ENCODE measurements around the gene CIITA. TPM values are rescaled to one million over a fixed set of nuclear protein-coding genes. Genes with fewer than 3 reads are reported as not detected.
"Not testable (repeated sequence)": the region's sequence is repeated elsewhere in the genome, so short reads cannot be mapped to it uniquely, and the experiment has no call there.

CIITA gene
- total RNA-seq, 1 experiment from 2014 or later = not detected

DNA sequence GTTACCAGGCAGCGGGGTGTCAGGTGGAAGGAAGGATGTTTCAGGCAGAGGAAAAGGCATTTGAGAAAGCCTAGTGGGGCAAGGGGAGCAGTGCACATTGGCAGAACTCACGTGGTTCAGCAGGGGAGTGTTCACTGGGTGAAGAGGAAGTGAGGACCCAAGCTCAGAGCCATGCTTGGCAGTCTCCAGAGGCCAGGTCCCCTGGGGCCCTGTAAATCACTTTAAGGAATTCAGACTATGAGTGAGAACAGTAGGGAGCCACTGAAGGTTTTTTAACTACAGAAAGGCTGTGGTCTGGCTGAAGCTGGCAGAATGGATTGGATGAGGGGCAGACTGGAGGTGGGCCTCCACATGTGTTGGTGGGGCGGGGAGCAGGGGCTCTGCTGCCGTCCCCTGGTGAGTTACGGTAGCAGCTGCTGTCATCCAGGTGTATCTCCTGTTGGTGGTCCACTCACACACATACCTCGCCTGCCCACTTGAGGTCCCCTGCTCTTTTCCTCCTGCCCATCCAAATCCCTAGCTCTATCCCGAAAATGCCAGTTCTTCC is 72.5 kb downstream of the CIITA start:
- DNase-seq (ENCODE audit: extremely low read depth, low read depth) = no peak

GRCh38 chr16:10950393-10950792 is 73.4 kb downstream of the CIITA start:
- DNase-seq (ENCODE audit: extremely low read depth, low read depth) = no peak

GRCh38 chr16:10951026-10951425 is 74.0 kb downstream of the CIITA start:
- no peak for DNase-seq (ENCODE audit: extremely low read depth, low read depth)

- no peak for DNase-seq (ENCODE audit: extremely low read depth, low read depth)
Measured at GRCh38 chr16:10954903-10955302, 77.9 kb downstream of the CIITA start.

DNA sequence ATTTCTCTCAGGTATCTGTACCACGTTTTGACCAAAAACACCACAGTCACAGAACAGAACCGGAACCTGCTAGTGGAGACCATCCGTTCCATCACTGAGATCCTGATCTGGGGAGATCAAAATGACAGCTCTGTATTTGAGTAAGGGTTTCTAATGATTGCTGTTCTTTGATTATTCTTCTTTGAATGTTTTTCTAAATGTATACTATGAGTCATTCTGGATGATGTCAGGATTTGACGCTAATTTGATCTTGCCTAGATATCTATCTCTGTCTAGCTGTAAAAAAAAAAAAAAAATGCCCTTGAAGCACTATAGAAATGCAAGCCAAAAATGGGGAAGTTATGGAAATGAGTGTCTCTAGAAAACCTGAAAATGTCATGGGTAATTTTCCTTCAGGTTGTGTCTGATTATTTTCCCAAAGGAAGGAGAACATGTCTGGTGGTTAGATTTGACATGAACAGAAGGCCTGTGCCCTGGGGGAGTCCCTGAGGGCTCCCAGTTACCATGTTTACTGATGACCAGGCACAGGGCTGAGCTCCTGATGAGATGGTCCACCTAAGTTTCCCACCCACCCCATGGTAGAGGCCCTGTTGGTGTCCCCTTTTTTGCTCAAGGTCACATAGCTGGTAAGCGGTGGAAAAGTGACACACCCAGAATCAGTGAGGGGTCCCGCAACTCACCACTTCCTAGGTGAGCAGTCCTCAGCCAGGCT is 80.9 kb downstream of the CIITA start:
- no peak for DNase-seq (ENCODE audit: extremely low read depth, low read depth)

- no peak for DNase-seq (ENCODE audit: extremely low read depth, low read depth)
Measured at GRCh38 chr16:10959161-10959560, 82.2 kb downstream of the CIITA start.

DNA sequence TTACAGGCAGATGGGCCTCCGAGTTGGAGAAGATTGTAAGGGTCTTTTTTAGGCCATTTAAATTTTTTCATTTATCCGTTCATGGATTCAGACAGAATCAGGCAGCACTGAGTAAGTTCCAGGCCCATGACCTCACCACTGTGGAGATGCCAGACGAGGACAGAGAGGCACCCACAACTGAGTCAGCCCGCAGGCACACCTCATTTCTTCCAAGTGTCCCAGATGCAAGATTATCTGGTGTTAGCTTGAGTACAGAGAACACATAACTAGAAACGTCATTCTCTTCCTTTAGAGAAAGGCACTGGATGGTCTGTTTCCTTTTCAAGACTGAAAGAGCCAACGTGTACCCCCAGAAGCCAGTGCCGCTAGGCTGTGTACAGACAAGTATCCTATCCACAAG is 84.2 kb downstream of the CIITA start:
- no peak for DNase-seq (ENCODE audit: extremely low read depth, low read depth)

- peak; percentile 72 for DNase-seq (ENCODE audit: extremely low read depth, low read depth)
Measured at GRCh38 chr16:10964039-10964890, 87.3 kb downstream of the CIITA start.

DNA sequence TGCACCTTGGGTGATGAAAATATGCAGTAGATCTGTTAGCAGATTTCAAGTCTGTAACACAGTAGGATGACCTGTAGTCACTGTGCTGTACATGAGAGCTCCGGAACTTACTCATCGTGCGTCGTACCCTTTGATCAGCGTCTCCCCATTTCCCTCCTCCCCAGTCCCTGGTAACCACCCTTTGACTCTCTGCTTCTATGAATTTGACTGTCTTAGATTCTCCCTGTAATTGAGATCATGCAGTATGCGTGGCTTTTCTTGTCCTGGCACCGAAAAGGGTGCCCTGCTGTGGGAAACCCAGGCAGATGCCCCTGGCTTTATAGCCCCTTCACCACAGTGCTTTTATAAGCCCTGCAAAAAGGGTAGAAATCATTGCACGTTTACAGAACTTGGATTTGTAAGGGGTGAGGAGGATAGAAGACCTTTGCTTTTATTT is 87.9 kb downstream of the CIITA start:
- DNase-seq (ENCODE audit: extremely low read depth, low read depth) = no peak

- DNase-seq (ENCODE audit: extremely low read depth, low read depth) = no peak
Measured at GRCh38 chr16:10965440-10966061, 88.5 kb downstream of the CIITA start.

- DNase-seq (ENCODE audit: extremely low read depth, low read depth) = no peak
Measured at GRCh38 chr16:10966129-10966528, 89.1 kb downstream of the CIITA start.

GRCh38 chr16:10966559-10966958 is 89.6 kb downstream of the CIITA start:
- DNase-seq (ENCODE audit: extremely low read depth, low read depth) = not testable (repeated sequence)

DNA sequence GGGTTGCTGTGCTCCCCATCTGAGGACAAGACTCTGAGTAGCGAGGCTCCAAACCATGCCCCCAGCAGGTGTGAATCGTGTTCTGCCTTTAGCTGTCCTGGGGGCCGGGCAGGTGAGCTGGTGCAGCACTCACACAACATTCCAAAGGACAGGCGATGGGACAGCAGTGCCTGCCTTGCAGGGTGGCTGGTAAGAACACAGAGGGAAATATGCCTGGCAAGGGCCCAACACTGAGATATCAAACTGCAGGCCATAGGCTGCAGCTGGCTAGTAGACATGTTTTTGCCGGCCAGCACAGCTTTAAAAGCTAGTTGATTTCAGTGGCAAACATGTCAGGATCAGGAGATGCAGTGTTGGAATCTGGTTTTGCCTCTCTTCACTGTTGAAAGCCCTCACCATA is 91.0 kb downstream of the CIITA start:
- DNase-seq (ENCODE audit: extremely low read depth, low read depth) = no peak

GRCh38 chr16:10968498-10968897 is 91.5 kb downstream of the CIITA start:
- no peak for DNase-seq (ENCODE audit: extremely low read depth, low read depth)

DNA sequence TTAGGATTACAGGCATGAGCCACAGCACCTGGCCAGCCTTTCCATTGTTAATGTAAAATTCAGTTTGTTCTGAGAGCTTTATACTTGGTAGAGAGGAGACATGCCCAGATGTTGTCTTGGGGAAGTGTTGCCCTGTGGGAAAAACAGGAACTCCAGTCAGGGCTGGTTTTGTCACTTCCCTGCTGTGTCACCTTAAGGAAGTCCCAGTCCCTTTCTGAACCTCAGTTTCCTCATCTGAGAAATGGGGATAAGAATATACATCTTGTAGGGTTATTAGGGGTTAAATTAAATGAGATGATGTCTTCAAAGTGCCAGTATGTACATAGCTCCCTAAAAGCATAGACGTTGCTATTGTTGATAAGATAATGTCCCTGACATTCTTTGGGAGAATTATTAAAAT is 92.6 kb downstream of the CIITA start:
- DNase-seq (ENCODE audit: extremely low read depth, low read depth) = no peak

- no peak for DNase-seq (ENCODE audit: extremely low read depth, low read depth)
Measured at GRCh38 chr16:10970065-10970464, 93.1 kb downstream of the CIITA start.

- peak; percentile 40 for DNase-seq (ENCODE audit: extremely low read depth, low read depth)
Measured at GRCh38 chr16:10971560-10971961, 94.6 kb downstream of the CIITA start.

GRCh38 chr16:10972108-10972818 is 95.3 kb downstream of the CIITA start:
- no peak for DNase-seq (ENCODE audit: extremely low read depth, low read depth)

GRCh38 chr16:10972819-10973464 is 95.9 kb downstream of the CIITA start:
- DNase-seq (ENCODE audit: extremely low read depth, low read depth) = no peak

- no peak for DNase-seq (ENCODE audit: extremely low read depth, low read depth)
Measured at GRCh38 chr16:10976634-10977033, 99.6 kb downstream of the CIITA start.
